HFF-Myc (cell line): ENCODE results near the gene ANK2.

Experiments
- DNase-seq: peaks from one replicate; pipeline ENCODE4 v3.0.0-alpha.2; 2011; ENCODE audit warnings: low read depth; ENCODE audit errors: extremely low read depth
- H3K4me3 ChIP-seq: replicated peaks from 2 replicates; pipeline ENCODE4 v1.5.1; 2011; ENCODE audit warnings: low read depth, mild to moderate bottlenecking, control low read depth, low read length
- TF ChIP-seq, protein P1 (sequence below): IDR thresholded peaks from 2 replicates; pipeline ENCODE4 v1.5.1; 2012; ENCODE audit warnings: mild to moderate bottlenecking, low read depth, low read length, control low read depth; ENCODE audit errors: missing control alignments

ANK2 gene

DNA sequence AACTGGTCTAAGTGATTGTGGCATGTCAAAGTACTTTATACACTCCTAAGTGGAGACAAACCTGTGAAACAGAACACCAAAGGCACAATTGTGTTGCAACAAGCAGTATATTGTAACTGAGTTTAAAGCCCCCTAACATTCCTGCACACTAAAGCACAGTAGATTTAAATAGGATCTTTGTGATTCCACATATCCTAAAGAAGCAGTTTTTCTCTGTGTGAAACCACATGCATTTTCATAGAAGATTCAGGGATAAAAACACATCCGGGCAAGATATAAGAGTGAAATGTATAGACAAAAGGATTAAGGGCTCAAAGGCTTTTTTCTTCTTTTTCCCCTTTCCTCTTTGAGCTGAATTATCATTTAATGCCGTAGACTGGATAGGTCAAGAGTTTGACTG, 82.2 kb downstream of the ANK2 start:
- H3K4me3 ChIP-seq: no peak overlapping the region
- TF ChIP-seq, protein P1, sequence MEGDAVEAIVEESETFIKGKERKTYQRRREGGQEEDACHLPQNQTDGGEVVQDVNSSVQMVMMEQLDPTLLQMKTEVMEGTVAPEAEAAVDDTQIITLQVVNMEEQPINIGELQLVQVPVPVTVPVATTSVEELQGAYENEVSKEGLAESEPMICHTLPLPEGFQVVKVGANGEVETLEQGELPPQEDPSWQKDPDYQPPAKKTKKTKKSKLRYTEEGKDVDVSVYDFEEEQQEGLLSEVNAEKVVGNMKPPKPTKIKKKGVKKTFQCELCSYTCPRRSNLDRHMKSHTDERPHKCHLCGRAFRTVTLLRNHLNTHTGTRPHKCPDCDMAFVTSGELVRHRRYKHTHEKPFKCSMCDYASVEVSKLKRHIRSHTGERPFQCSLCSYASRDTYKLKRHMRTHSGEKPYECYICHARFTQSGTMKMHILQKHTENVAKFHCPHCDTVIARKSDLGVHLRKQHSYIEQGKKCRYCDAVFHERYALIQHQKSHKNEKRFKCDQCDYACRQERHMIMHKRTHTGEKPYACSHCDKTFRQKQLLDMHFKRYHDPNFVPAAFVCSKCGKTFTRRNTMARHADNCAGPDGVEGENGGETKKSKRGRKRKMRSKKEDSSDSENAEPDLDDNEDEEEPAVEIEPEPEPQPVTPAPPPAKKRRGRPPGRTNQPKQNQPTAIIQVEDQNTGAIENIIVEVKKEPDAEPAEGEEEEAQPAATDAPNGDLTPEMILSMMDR: no peak
- no peak for DNase-seq

DNA sequence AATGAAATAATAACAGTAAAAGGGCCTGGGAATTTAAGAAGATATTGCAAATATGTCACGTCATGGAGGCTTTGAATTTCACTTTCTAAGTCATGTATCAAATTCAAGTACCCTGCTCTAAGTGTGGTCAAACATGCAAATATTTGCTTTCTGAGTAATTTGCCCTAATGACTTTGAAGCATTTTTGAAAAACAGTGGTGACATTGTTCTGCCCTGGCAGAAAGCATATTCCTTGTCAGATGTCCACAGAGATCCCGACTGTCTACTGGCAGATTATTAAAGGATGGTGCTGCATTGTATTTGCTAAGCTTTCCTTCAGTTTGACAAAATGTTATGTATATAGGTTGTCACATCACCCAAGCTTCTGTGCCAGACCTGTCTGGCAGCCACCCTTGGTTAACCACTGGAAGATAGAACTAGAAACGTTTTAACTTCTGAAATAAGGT, 92.5 kb downstream of the ANK2 start:
- H3K4me3 ChIP-seq: no peak overlapping the region
- no peak for DNase-seq
- TF ChIP-seq, protein P1: no peak

DNA sequence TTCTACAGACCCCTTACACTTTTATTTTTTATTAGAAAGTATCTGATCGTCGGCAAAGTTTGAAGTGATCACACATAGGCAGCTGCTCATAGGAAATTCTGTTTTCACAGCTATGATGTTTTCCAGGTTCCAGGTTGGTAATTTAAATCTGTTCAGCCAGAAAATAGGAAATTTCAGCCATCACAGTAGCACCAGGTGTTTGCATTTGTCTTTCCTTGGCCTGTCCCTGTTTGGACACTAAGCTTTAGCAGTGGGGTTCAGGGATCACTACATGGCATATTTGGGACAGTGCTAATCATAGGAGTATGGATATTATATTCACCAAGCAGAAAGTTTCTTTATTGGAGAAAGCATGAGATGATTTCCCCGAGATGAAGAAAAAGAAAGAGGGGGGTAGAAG, 92.9 kb downstream of the ANK2 start:
- TF ChIP-seq, protein P1: no peak
- no peak for DNase-seq
- H3K4me3 ChIP-seq: no peak overlapping the region

DNA sequence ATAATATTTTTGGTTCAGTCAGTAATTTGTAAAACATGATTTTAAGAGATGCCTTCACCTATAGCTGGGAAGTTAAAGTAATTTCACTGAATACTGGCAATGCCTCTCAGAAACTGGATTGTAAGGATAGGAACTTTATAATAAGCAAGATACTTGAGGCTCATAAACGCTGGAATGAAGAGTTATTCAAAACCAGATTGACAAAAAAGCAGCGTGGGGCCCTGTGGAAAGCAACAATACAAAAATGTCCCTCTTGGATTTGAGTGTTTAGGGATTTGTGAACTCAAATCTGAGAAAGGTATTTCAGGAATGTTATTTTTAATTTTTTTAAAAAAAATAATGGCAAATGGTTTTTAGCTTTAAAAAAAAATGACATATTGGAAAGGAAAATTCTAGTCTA, 94.6 kb downstream of the ANK2 start:
- TF ChIP-seq, protein P1: no peak
- H3K4me3 ChIP-seq: no peak overlapping the region
- no peak for DNase-seq

DNA sequence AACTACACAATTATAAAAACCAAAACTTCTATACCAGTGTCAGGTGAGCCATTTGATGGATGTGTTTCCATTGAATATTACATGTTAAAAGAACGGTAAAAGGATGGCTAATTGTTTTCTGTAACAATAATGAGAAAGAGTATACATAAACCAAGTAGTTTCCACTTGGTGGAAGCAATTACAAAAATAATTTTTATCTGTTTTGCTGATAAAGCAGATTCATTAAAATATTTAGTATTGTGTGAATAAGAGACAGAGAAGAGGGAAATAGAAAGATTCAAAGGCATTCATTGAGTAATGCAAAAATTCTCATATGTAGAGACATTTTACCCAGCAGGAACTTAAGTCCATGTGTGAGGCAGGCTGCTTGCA, 95.7 kb downstream of the ANK2 start:
- H3K4me3 ChIP-seq: no peak overlapping the region
- TF ChIP-seq, protein P1: no peak

DNA sequence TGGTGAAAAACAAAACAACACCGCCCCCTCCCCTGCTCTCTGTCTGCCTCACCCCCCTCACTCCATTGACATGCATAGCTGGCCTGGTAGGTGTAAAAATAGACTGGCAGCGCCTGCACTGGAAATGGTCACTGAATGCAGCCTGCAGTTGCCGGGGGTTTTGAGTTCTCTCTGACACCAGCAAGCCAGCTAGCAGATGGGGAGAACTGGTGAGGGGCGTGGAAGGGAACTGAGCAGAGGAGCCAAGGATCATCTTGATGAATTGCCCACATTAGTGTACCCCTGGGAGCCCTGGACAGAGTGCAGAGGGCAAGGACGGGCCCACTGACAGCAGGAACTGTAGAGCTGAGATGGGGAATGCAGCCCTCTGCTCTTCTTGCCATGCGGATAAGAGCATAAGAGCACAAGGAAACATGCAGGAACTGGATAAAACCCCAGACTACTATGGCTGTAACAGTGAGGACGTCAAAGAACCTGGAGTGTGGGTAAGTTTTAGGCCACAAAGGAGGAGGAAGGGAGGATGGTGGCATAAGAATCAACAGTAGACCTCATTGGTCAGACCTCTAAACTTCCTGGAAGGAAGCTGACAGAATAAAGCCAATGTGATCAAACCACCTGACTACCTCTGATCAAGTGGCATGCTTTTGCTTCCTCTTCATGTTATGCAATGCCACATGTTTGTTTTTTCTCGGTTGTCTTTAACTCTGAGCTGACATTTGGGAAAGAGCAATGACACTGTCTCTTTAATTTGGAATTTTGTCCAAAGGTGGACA, 96.3 kb downstream of the ANK2 start:
- no peak for DNase-seq
- TF ChIP-seq, protein P1: no peak
- no peak overlapping the region for H3K4me3 ChIP-seq

More for the DNA sequence above, 95.7 kb downstream of the ANK2 start:
- DNase-seq: no peak
